Measurements from ENCODE around the gene CCDC71.

DNA sequence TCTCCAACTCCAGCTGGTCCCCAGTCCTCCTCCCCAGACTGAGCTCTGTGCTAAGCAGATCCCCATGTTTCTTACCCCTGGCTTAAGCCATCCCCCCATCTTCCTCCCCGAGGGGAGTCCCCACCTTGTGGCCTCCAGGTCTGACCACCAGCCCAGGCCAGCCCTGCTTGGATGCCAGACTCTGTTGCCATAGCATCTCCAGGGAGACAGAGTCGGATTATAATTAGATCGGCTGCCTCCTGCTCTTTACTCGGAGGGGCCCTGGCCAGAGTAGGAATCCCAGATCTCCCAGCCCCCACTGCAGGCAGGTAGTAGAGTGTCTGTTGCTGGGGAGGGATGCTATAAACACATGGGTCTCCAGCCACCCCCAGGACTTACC lies 7.7 kb upstream of the CCDC71 start:
- TF ChIP-seq CTCF (IDR thresholded peaks at IDR 0.05; ENCODE audit: low read length) = no peak
- TF ChIP-seq EZH2 (optimal IDR thresholded peaks at IDR 0.05; ENCODE audit: low read depth, low read length) = no peak
